ENCODE results near the gene NRCAM.

- TF ChIP-seq POLR2A (IDR thresholded peaks at IDR 0.05) (no peak), CTCF (IDR thresholded peaks at IDR 0.05) (no peak)
These were observed 354.5 kb downstream of the NRCAM start for GRCh38 chr7:108101759-108102158.
